Liver (tissue), 9 donors: Measurements from ENCODE around the gene EIF4G1. TPM values are rescaled to one million over a fixed set of nuclear protein-coding genes. Genes with fewer than 3 reads are reported as not detected.

Experiments
- DNase-seq: peaks from one replicate; pipeline ENCODE4 v3.0.0-alpha.2; 2017; ENCODE audit warnings: low spot score
- H3K27ac ChIP-seq, 2 donors: one replicate each; pipeline ENCODE4 v1.7.0; 2013; ENCODE audit warnings: inconsistent platforms in 2 of 2, low read length in 2 of 2, control low read depth in 1 of 2, low read depth in 1 of 2, mild to moderate bottlenecking in 1 of 2
- H3K27me3 ChIP-seq, 4 donors: one replicate each; pipeline versions ENCODE4 v1.6.1 to v1.7.0; 2013; ENCODE audit warnings: low read length in 3 of 4, inconsistent platforms in 1 of 4, mild to moderate bottlenecking in 1 of 4, moderate library complexity in 1 of 4; ENCODE audit not compliant: control insufficient read depth in 4 of 4, insufficient read depth in 4 of 4
- H3K36me3 ChIP-seq, 4 donors: one replicate each; pipeline versions ENCODE4 v1.6.1 to v1.7.0; 2013; ENCODE audit warnings: low read length in 3 of 4, mild to moderate bottlenecking in 3 of 4, low read depth in 1 of 4, moderate library complexity in 1 of 4; ENCODE audit not compliant: control insufficient read depth in 4 of 4, insufficient read depth in 3 of 4
- H3K4me1 ChIP-seq, 4 donors: one replicate each; pipeline versions ENCODE4 v1.6.1 to v1.7.0; 2013; ENCODE audit warnings: low read length in 3 of 4, mild to moderate bottlenecking in 3 of 4, moderate library complexity in 1 of 4; ENCODE audit not compliant: control insufficient read depth in 4 of 4, insufficient read depth in 4 of 4
- H3K4me3 ChIP-seq, 3 donors: one replicate each; pipeline versions ENCODE4 v1.6.1 to v1.7.0; 2013; ENCODE audit warnings: low read length in 3 of 3, control low read depth in 1 of 3, low read depth in 1 of 3, mild to moderate bottlenecking in 1 of 3
- H3K9ac ChIP-seq, 2 donors: one replicate each; pipeline ENCODE4 v1.7.0; 2013; ENCODE audit warnings: low read length in 2 of 2, mild to moderate bottlenecking in 2 of 2, moderate library complexity in 2 of 2, control low read depth in 1 of 2, low read depth in 1 of 2
- H3K9me3 ChIP-seq, 4 donors: one replicate each; pipeline versions ENCODE4 v1.6.1 to v1.7.0; 2013; ENCODE audit warnings: low read length in 3 of 4; ENCODE audit not compliant: control insufficient read depth in 4 of 4
- FOXA1 ChIP-seq: IDR thresholded peaks from 2 replicates; pipeline ENCODE4 v1.6.1; 2016; ENCODE audit warnings: antibody characterized with exemption
- HNF4A ChIP-seq, 2 donors: conservative IDR thresholded peaks; 2 replicates each; pipeline ENCODE4 v1.6.1; 2016; ENCODE audit warnings: antibody characterized with exemption in 2 of 2, mild to moderate bottlenecking in 2 of 2
- HNF4G ChIP-seq: IDR thresholded peaks from 2 replicates; pipeline ENCODE4 v1.6.1; 2016; ENCODE audit warnings: antibody characterized with exemption
- JUND ChIP-seq, 2 donors: IDR thresholded peaks; 2 replicates each; pipeline ENCODE4 v1.6.1; 2016; ENCODE audit warnings: antibody characterized with exemption in 2 of 2
- NR2F2 ChIP-seq: IDR thresholded peaks from 2 replicates; pipeline ENCODE4 v1.6.1; 2016; ENCODE audit warnings: antibody characterized with exemption
- RAD21 ChIP-seq, 2 donors: IDR thresholded peaks; 2 replicates each; pipeline ENCODE4 v1.6.1; 2016; ENCODE audit warnings: antibody characterized with exemption in 2 of 2, mild to moderate bottlenecking in 2 of 2
- RXRA ChIP-seq, 2 donors: IDR thresholded peaks; 2 replicates each; pipeline ENCODE4 v1.6.1; 2017 to 2018; ENCODE audit warnings: antibody characterized with exemption in 2 of 2, mild to moderate bottlenecking in 1 of 2
- TAF1 ChIP-seq: conservative IDR thresholded peaks from 2 replicates; pipeline ENCODE4 v1.6.1; 2016; ENCODE audit warnings: antibody characterized with exemption, mild to moderate bottlenecking
- YY1 ChIP-seq: IDR thresholded peaks from 2 replicates; pipeline ENCODE4 v1.6.1; 2016; ENCODE audit warnings: antibody characterized with exemption, mild to moderate bottlenecking
- WGBS: extraction: QIAGEN DNeasy Blood & Tissue Kit; methylation state at CpG from one replicate; pipeline ENCODE4 v1.1.7; 2013; 5-methylcytosine and 5-hydroxymethylcytosine counted together
- polyA plus RNA-seq, 2 donors: library from polyadenylated mRNA; stranded (reverse) in 1 of 2; unstranded in 1 of 2; fragments of 200-250 nt in 1 of 2; fragments of >200 nt in 1 of 2; fragmentation: Nextera tagmentation in 1 of 2; extraction: Ambion mirVana in 1 of 2; gene quantifications; one replicate each; pipeline versions ENCODE4 v1.2.1 to v1.2.3, GENCODE V29; 2013 to 2015
- total RNA-seq, 2 donors: library from RNA; depleted of rRNA; stranded (reverse); fragments of >200 nt; gene quantifications; one replicate each; pipeline ENCODE4 v1.2.3, GENCODE V29; 2014
- TF ChIP-seq, protein P1 (sequence below): fragments of 150-350 bp; IDR thresholded peaks from 2 replicates; pipeline ENCODE4 v1.5.1; 2017; ENCODE audit warnings: improper control_type of control experiment, low read depth, low read length; ENCODE audit not compliant: missing input control
- TF ChIP-seq, protein P2 (sequence below): IDR thresholded peaks from 2 replicates; pipeline ENCODE4 v1.6.1; 2016; ENCODE audit warnings: antibody characterized with exemption
- TF ChIP-seq, protein P3 (sequence below): IDR thresholded peaks from 2 replicates; pipeline ENCODE4 v1.6.1; 2016; ENCODE audit warnings: antibody characterized with exemption
- TF ChIP-seq, protein P4 (sequence below): IDR thresholded peaks from 2 replicates; pipeline ENCODE4 v1.6.1; 2016; ENCODE audit warnings: antibody characterized with exemption, mild to moderate bottlenecking
- TF ChIP-seq, protein P5 (sequence below): IDR thresholded peaks from 2 replicates; pipeline ENCODE4 v1.6.1; 2016; ENCODE audit warnings: antibody characterized with exemption
- donor health status: healthy.
- donor health status: healthy.
- donor health status: healthy.
- donor health status: healthy.
- donor health status: healthy.

The EIF4G1 gene
- total and polyA plus RNA-seq, 4 donors: 140 to 329 (median 207) TPM

DNA sequence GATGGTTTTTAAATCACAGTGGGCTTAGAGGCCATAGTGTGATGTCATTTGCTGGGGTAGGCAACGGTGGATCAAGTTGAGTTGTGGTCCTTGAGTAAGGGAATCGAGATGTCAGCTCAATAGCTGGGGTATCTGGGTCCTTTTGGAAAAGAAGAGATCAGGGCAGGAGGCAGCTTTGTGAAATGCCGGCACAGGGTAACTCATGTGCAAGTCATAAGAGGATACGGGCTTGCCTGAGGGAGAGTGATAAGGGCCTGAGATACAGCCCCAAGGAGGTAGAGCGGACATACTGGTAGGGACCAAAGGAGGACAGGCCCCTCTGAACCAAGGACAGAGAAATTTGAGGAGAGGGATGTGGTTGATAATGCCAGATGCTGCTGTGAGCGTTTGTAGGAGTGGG is 18.8 kb downstream of the EIF4G1 start:
- TF ChIP-seq, protein P1, sequence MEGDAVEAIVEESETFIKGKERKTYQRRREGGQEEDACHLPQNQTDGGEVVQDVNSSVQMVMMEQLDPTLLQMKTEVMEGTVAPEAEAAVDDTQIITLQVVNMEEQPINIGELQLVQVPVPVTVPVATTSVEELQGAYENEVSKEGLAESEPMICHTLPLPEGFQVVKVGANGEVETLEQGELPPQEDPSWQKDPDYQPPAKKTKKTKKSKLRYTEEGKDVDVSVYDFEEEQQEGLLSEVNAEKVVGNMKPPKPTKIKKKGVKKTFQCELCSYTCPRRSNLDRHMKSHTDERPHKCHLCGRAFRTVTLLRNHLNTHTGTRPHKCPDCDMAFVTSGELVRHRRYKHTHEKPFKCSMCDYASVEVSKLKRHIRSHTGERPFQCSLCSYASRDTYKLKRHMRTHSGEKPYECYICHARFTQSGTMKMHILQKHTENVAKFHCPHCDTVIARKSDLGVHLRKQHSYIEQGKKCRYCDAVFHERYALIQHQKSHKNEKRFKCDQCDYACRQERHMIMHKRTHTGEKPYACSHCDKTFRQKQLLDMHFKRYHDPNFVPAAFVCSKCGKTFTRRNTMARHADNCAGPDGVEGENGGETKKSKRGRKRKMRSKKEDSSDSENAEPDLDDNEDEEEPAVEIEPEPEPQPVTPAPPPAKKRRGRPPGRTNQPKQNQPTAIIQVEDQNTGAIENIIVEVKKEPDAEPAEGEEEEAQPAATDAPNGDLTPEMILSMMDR: no peak
- TF ChIP-seq HNF4G (no peak), RAD21 (IDR thresholded peaks at IDR 0.05) (no peak), HNF4A (conservative IDR thresholded peaks at IDR 0.05) (no peak), RXRA (IDR thresholded peaks at IDR 0.05) (no peak)
- TF ChIP-seq, protein P2, sequence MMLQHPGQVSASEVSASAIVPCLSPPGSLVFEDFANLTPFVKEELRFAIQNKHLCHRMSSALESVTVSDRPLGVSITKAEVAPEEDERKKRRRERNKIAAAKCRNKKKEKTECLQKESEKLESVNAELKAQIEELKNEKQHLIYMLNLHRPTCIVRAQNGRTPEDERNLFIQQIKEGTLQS: no peak
- TF ChIP-seq, protein P3, sequence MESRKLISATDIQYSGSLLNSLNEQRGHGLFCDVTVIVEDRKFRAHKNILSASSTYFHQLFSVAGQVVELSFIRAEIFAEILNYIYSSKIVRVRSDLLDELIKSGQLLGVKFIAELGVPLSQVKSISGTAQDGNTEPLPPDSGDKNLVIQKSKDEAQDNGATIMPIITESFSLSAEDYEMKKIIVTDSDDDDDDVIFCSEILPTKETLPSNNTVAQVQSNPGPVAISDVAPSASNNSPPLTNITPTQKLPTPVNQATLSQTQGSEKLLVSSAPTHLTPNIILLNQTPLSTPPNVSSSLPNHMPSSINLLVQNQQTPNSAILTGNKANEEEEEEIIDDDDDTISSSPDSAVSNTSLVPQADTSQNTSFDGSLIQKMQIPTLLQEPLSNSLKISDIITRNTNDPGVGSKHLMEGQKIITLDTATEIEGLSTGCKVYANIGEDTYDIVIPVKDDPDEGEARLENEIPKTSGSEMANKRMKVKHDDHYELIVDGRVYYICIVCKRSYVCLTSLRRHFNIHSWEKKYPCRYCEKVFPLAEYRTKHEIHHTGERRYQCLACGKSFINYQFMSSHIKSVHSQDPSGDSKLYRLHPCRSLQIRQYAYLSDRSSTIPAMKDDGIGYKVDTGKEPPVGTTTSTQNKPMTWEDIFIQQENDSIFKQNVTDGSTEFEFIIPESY: no peak
- TF ChIP-seq, protein P4, sequence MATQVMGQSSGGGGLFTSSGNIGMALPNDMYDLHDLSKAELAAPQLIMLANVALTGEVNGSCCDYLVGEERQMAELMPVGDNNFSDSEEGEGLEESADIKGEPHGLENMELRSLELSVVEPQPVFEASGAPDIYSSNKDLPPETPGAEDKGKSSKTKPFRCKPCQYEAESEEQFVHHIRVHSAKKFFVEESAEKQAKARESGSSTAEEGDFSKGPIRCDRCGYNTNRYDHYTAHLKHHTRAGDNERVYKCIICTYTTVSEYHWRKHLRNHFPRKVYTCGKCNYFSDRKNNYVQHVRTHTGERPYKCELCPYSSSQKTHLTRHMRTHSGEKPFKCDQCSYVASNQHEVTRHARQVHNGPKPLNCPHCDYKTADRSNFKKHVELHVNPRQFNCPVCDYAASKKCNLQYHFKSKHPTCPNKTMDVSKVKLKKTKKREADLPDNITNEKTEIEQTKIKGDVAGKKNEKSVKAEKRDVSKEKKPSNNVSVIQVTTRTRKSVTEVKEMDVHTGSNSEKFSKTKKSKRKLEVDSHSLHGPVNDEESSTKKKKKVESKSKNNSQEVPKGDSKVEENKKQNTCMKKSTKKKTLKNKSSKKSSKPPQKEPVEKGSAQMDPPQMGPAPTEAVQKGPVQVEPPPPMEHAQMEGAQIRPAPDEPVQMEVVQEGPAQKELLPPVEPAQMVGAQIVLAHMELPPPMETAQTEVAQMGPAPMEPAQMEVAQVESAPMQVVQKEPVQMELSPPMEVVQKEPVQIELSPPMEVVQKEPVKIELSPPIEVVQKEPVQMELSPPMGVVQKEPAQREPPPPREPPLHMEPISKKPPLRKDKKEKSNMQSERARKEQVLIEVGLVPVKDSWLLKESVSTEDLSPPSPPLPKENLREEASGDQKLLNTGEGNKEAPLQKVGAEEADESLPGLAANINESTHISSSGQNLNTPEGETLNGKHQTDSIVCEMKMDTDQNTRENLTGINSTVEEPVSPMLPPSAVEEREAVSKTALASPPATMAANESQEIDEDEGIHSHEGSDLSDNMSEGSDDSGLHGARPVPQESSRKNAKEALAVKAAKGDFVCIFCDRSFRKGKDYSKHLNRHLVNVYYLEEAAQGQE: no peak
- TF ChIP-seq, protein P5, sequence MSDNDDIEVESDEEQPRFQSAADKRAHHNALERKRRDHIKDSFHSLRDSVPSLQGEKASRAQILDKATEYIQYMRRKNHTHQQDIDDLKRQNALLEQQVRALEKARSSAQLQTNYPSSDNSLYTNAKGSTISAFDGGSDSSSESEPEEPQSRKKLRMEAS: no peak
- peaks cover 0 to 13% (median 6%) of the 10 kb centered on the region in 4 donors for H3K4me1 ChIP-seq
- H3K27ac ChIP-seq: no peak overlapping the region
- no peak overlapping the region for H3K4me3 ChIP-seq
- peaks cover 21 to 63% (median 57%) of the 10 kb centered on the region in 4 donors for H3K36me3 ChIP-seq
- no peaks in the 10 kb centered on the region for H3K9me3 ChIP-seq
- no peak overlapping the region for H3K9ac ChIP-seq
- H3K27me3 ChIP-seq: no peaks in the 10 kb centered on the region
- DNase-seq: no peak
- WGBS: 91% methylated on average over 6 of the region's 6 CpGs

DNA sequence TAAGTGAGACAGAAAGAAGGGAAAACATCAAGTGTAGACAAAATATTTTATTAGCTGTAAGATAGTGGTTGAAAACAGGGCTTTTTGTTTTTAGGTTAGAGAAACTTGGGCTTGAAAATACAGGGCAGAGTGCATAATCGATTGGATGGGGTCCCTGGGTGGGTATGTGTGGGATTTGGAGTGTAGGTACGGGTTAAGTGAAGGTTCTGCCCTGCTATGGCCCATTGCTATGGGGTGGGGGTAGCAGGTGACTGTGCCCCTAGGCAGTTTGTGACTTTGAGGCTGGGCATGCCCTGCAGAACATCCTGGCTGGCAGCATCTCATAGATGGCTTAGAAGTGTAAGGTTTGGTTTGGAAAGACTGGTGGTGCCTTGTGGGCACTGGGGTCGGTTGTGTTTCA is 19.3 kb downstream of the EIF4G1 start:
- TF ChIP-seq YY1: no peak
- TF ChIP-seq, protein P1: no peak
- TF ChIP-seq HNF4G: no peak
- TF ChIP-seq RAD21 (IDR thresholded peaks at IDR 0.05): no peak
- no peak for TF ChIP-seq TAF1
- no peak for TF ChIP-seq FOXA1
- TF ChIP-seq JUND (IDR thresholded peaks at IDR 0.05): no peak
- no peak for TF ChIP-seq NR2F2
- TF ChIP-seq, protein P5: no peak
- Histone ChIP-seq H3K27me3 (no peaks in the 10 kb centered on the region), H3K9me3 (no peaks in the 10 kb centered on the region), H3K27ac (peak overlapping the region in 1 of 2 donors; percentile 35), H3K4me1 (peaks cover 0 to 13% (median 6%) of the 10 kb centered on the region in 4 donors), H3K4me3 (no peak overlapping the region), H3K9ac (no peak overlapping the region), H3K36me3 (peaks cover 15 to 58% (median 52%) of the 10 kb centered on the region in 4 donors)
- DNase-seq: no peak
- WGBS: 88% methylated on average over 3 of the region's 3 CpGs
